HepG2 (cell line): ENCODE data around the gene OPA3. TPM values are rescaled to one million over a fixed set of nuclear protein-coding genes. Genes with fewer than 3 reads are reported as not detected.

ENCODE experiments used
- CENPT ChIP-seq: sonication (generic); formaldehyde crosslinking; IDR thresholded peaks from 2 replicates; pipeline ENCODE4 v1.8.0; 2022; ENCODE audit warnings: low read depth, mild to moderate bottlenecking, moderate library complexity, missing genetic modification reagents
- NBN ChIP-seq: fragments of 450-650 bp; conservative IDR thresholded peaks from 2 replicates; pipeline ENCODE4 v1.6.1; 2017
- PPARG ChIP-seq: conservative IDR thresholded peaks from 2 replicates; pipeline ENCODE4 v1.6.1; 2016; ENCODE audit warnings: missing biosample characterization, missing genetic modification reagents
- SMYD3 ChIP-seq: sonication (generic); formaldehyde crosslinking; IDR thresholded peaks from 2 replicates; pipeline ENCODE4 v1.8.1; 2023; ENCODE audit warnings: mild to moderate bottlenecking, missing genetic modification reagents
- TBP ChIP-seq: sonication (generic); formaldehyde crosslinking; IDR thresholded peaks from 2 replicates; pipeline ENCODE4 v1.5.0; 2020; ENCODE audit warnings: missing genetic modification reagents
- ZBTB42 ChIP-seq: sonication (generic); formaldehyde crosslinking; IDR thresholded peaks from 2 replicates; pipeline ENCODE4 v1.5.0; 2020; ENCODE audit warnings: mild to moderate bottlenecking, missing genetic modification reagents
- ZNF274 ChIP-seq: sonication (generic); formaldehyde crosslinking; IDR thresholded peaks from 2 replicates; pipeline ENCODE4 v1.5.1; 2020; ENCODE audit warnings: mild to moderate bottlenecking, missing genetic modification reagents
- ZNF558 ChIP-seq: sonication (generic); formaldehyde crosslinking; IDR thresholded peaks from 2 replicates; pipeline ENCODE4 v1.9.0; 2022; ENCODE audit warnings: mild to moderate bottlenecking, missing genetic modification reagents, borderline replicate concordance
- ZNF772 ChIP-seq: sonication (generic); formaldehyde crosslinking; IDR thresholded peaks from 2 replicates; pipeline ENCODE4 v1.5.0; 2020; ENCODE audit warnings: mild to moderate bottlenecking, missing genetic modification reagents
- ZSCAN25 ChIP-seq: sonication (generic); formaldehyde crosslinking; IDR thresholded peaks from 2 replicates; pipeline ENCODE4 v1.8.0; 2022; ENCODE audit warnings: mild to moderate bottlenecking, missing genetic modification reagents
- polyA plus RNA-seq, 8 experiments: library from polyadenylated mRNA; depleted of rRNA in 3 of 8; stranded (reverse) in 7 of 8; unstranded in 1 of 8; fragments of >200 nt; fragmentation: Illumina TruSeq in 4 of 8; extraction: Trizol in 4 of 8; gene quantifications; 2 replicates each; pipeline versions ENCODE4 v1.2.1 to v1.2.3, GENCODE V29; 2011 to 2016; ENCODE audit warnings: low read depth in 4 of 8, missing spikeins in 1 of 8, mixed read lengths in 1 of 8; ENCODE audit not compliant: insufficient read depth in 1 of 8
- total RNA-seq, 5 experiments: library from RNA; depleted of rRNA; stranded (reverse); fragments of >200 nt; fragmentation: Illumina TruSeq; extraction: Trizol; gene quantifications; 2 replicates each; pipeline ENCODE4 v1.2.3, GENCODE V29; 2016; ENCODE audit warnings: low read depth in 1 of 5
- TF ChIP-seq, protein P1 (sequence below): sonication (generic); formaldehyde crosslinking; IDR thresholded peaks from 2 replicates; pipeline ENCODE4 v1.9.0; 2022; ENCODE audit warnings: missing genetic modification reagents, mild to moderate bottlenecking, borderline replicate concordance
- TF ChIP-seq, protein P2 (sequence below): sonication (generic); formaldehyde crosslinking; IDR thresholded peaks from 2 replicates; pipeline ENCODE4 v1.9.0; 2021; ENCODE audit warnings: missing genetic modification reagents, borderline replicate concordance
- TF ChIP-seq, protein P3 (sequence below): sonication (generic); formaldehyde crosslinking; IDR thresholded peaks from 2 replicates; pipeline ENCODE4 v1.4.0; 2020; ENCODE audit warnings: missing genetic modification reagents
- TF ChIP-seq, protein P4 (sequence below): IDR thresholded peaks from 2 replicates; pipeline ENCODE4 v1.6.1; 2016; ENCODE audit warnings: low read depth
- TF ChIP-seq, protein P5 (sequence below): sonication (generic); formaldehyde crosslinking; IDR thresholded peaks from 2 replicates; pipeline ENCODE4 v1.4.0; 2020; ENCODE audit warnings: missing genetic modification reagents, low read depth, mild to moderate bottlenecking, borderline replicate concordance
- TF ChIP-seq, protein P6 (sequence below): sonication (generic); formaldehyde crosslinking; IDR thresholded peaks from 2 replicates; pipeline ENCODE4 v1.5.0; 2020; ENCODE audit warnings: mild to moderate bottlenecking, missing genetic modification reagents
- TF ChIP-seq, protein P7 (sequence below): fragments of 450-650 bp; IDR thresholded peaks from 2 replicates; pipeline ENCODE4 v1.6.1; 2017; ENCODE audit warnings: mild to moderate bottlenecking

OPA3 gene
- total and polyA plus RNA-seq, 2 of the 13 experiments (the other 11 are each of a cell fraction or from before 2014, with no cell fraction given), result 8.3 to 17.7 TPM

DNA sequence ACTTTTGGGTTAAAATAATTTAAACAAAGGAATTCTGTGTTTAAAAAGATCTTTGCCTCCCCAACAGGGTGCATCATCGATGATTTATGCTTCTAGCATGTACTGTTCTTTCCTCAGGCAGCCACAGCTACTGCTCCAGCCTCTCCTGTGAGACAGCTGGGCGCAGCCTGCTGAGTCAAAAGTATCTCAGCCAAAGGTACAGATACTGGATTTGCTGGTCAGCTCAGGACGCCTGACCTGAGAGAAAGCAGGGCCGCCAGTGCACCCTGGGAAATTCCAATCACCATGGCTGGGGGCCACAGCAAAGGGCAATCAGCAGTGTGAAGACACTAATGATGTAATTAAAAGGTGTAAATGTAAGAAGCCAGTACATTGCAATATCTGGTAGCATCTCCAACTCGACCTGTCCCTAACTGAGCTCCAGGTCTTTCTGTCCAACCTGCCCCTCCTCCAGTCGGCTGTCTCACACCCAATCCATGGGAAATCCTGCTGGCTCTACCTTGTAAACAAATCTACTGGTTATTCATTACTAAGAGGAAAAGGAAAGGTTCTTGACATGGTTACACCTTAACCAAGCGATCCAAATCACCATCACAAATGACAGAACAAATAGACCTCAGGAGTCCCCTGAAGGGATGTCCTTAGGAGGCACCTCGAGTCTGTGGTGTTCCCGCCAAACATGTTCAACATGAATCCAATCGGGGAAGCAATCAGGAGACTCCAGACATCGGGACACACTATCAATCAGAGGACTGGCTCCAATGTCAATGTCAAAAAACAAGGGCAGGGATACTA lies 7.3 kb downstream of the OPA3 start (continued):
- TF ChIP-seq, protein P1, sequence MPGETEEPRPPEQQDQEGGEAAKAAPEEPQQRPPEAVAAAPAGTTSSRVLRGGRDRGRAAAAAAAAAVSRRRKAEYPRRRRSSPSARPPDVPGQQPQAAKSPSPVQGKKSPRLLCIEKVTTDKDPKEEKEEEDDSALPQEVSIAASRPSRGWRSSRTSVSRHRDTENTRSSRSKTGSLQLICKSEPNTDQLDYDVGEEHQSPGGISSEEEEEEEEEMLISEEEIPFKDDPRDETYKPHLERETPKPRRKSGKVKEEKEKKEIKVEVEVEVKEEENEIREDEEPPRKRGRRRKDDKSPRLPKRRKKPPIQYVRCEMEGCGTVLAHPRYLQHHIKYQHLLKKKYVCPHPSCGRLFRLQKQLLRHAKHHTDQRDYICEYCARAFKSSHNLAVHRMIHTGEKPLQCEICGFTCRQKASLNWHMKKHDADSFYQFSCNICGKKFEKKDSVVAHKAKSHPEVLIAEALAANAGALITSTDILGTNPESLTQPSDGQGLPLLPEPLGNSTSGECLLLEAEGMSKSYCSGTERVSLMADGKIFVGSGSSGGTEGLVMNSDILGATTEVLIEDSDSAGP, result no peak
- TF ChIP-seq ZNF274 (CRISPR knock-in tag) (no peak), ZNF558 (CRISPR knock-in tag) (no peak), ZNF772 (no peak), PPARG (no peak; the same call in 1 of the 2 replicates), TBP (CRISPR knock-in tag) (no peak), NBN (no peak), CENPT (CRISPR knock-in tag) (no peak), SMYD3 (CRISPR knock-in tag) (no peak), ZSCAN25 (CRISPR knock-in tag) (no peak), ZBTB42 (CRISPR knock-in tag) (no peak)
- TF ChIP-seq, protein P2, sequence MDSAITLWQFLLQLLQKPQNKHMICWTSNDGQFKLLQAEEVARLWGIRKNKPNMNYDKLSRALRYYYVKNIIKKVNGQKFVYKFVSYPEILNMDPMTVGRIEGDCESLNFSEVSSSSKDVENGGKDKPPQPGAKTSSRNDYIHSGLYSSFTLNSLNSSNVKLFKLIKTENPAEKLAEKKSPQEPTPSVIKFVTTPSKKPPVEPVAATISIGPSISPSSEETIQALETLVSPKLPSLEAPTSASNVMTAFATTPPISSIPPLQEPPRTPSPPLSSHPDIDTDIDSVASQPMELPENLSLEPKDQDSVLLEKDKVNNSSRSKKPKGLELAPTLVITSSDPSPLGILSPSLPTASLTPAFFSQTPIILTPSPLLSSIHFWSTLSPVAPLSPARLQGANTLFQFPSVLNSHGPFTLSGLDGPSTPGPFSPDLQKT, result no peak
- TF ChIP-seq, protein P3, sequence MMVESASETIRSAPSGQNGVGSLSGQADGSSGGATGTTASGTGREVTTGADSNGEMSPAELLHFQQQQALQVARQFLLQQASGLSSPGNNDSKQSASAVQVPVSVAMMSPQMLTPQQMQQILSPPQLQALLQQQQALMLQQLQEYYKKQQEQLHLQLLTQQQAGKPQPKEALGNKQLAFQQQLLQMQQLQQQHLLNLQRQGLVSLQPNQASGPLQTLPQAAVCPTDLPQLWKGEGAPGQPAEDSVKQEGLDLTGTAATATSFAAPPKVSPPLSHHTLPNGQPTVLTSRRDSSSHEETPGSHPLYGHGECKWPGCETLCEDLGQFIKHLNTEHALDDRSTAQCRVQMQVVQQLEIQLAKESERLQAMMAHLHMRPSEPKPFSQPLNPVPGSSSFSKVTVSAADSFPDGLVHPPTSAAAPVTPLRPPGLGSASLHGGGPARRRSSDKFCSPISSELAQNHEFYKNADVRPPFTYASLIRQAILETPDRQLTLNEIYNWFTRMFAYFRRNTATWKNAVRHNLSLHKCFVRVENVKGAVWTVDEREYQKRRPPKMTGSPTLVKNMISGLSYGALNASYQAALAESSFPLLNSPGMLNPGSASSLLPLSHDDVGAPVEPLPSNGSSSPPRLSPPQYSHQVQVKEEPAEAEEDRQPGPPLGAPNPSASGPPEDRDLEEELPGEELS (CRISPR knock-in tag), result peak; percentile 67
- TF ChIP-seq, protein P4, sequence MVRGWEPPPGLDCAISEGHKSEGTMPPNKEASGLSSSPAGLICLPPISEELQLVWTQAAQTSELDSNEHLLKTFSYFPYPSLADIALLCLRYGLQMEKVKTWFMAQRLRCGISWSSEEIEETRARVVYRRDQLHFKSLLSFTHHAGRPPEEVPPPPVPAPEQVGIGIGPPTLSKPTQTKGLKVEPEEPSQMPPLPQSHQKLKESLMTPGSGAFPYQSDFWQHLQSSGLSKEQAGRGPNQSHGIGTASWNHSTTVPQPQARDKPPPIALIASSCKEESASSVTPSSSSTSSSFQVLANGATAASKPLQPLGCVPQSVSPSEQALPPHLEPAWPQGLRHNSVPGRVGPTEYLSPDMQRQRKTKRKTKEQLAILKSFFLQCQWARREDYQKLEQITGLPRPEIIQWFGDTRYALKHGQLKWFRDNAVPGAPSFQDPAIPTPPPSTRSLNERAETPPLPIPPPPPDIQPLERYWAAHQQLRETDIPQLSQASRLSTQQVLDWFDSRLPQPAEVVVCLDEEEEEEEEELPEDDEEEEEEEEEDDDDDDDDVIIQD (CRISPR knock-in tag), result peak; percentile 17; the same call in 1 of the 2 replicates
- TF ChIP-seq, protein P5, sequence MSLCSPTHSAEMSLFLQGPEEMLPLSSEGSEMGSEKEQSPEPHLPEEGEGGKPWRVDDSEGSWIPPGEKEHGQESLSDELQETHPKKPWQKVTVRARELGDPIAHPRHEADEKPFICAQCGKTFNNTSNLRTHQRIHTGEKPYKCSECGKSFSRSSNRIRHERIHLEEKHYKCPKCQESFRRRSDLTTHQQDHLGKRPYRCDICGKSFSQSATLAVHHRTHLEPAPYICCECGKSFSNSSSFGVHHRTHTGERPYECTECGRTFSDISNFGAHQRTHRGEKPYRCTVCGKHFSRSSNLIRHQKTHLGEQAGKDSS (CRISPR knock-in tag), result no peak
- TF ChIP-seq, protein P6, sequence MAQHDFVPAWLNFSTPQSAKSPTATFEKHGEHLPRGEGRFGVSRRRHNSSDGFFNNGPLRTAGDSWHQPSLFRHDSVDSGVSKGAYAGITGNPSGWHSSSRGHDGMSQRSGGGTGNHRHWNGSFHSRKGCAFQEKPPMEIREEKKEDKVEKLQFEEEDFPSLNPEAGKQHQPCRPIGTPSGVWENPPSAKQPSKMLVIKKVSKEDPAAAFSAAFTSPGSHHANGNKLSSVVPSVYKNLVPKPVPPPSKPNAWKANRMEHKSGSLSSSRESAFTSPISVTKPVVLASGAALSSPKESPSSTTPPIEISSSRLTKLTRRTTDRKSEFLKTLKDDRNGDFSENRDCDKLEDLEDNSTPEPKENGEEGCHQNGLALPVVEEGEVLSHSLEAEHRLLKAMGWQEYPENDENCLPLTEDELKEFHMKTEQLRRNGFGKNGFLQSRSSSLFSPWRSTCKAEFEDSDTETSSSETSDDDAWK, result no peak
- TF ChIP-seq, protein P7, sequence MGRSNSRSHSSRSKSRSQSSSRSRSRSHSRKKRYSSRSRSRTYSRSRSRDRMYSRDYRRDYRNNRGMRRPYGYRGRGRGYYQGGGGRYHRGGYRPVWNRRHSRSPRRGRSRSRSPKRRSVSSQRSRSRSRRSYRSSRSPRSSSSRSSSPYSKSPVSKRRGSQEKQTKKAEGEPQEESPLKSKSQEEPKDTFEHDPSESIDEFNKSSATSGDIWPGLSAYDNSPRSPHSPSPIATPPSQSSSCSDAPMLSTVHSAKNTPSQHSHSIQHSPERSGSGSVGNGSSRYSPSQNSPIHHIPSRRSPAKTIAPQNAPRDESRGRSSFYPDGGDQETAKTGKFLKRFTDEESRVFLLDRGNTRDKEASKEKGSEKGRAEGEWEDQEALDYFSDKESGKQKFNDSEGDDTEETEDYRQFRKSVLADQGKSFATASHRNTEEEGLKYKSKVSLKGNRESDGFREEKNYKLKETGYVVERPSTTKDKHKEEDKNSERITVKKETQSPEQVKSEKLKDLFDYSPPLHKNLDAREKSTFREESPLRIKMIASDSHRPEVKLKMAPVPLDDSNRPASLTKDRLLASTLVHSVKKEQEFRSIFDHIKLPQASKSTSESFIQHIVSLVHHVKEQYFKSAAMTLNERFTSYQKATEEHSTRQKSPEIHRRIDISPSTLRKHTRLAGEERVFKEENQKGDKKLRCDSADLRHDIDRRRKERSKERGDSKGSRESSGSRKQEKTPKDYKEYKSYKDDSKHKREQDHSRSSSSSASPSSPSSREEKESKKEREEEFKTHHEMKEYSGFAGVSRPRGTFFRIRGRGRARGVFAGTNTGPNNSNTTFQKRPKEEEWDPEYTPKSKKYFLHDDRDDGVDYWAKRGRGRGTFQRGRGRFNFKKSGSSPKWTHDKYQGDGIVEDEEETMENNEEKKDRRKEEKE, result no peak
